Left lung (tissue), 10 donors: ENCODE results near the gene C6. TPM values are rescaled to one million over a fixed set of nuclear protein-coding genes. Genes with fewer than 3 reads are reported as not detected.
"Not testable (repeated sequence)": the region's sequence is repeated elsewhere in the genome, so short reads cannot be mapped to it uniquely, and the experiment has no call there.

ENCODE experiments used
- ATAC-seq: fragments of 200-7000 bp; cut with Tn5 transposase; one replicate; pipeline ENCODE4 v1.9.1; 2020; ENCODE audit warnings: moderate library complexity
- DNase-seq, 4 donors: peaks; one replicate each; pipeline ENCODE4 v3.0.0-alpha.2; 2013 to 2020
- H3K27ac ChIP-seq, 2 donors: fragments of 200-600 bp; sonication (generic) in 1 of 2; one replicate each; pipeline versions ENCODE4 v1.5.0 to v1.8.0; 2020 to 2021
- H3K27me3 ChIP-seq, 2 donors: fragments of 200-600 bp; sonication (generic) in 1 of 2; one replicate each; pipeline versions ENCODE4 v1.5.0 to v1.8.0; 2020 to 2021
- H3K36me3 ChIP-seq, 2 donors: fragments of 200-600 bp; sonication (generic) in 1 of 2; one replicate each; pipeline versions ENCODE4 v1.5.0 to v1.8.0; 2020 to 2021
- H3K4me1 ChIP-seq, 2 donors: fragments of 200-600 bp; one replicate each; pipeline ENCODE4 v1.8.0; 2021
- H3K4me3 ChIP-seq, 2 donors: fragments of 200-600 bp; sonication (generic) in 1 of 2; one replicate each; pipeline versions ENCODE4 v1.5.0 to v1.8.0; 2020 to 2021; ENCODE audit warnings: mild to moderate bottlenecking in 1 of 2
- H3K9me3 ChIP-seq, 2 donors: fragments of 200-600 bp; sonication (generic) in 1 of 2; one replicate each; pipeline versions ENCODE4 v1.5.0 to v1.8.0; 2020 to 2021
- intact Hi-C, 2 donors: fragments of 100-400 bp; cut with DNase I; formaldehyde crosslinking; loops; one replicate each; pipeline versions ENCODE4 v1.11.2 to v1.14.2; 2022
- polyA plus RNA-seq, 6 donors: library from polyadenylated mRNA; unstranded; fragments of 120-200 nt; gene quantifications; one replicate each; pipeline ENCODE4 v1.2.1, GENCODE V29; 2013; ENCODE audit not compliant: insufficient read length in 6 of 6
- total RNA-seq, 2 donors: library from RNA; stranded (reverse); fragmentation: NEBNext Ultra II Directional; extraction: Animal tissue kit (Norgen Biotek cat#: 25700); gene quantifications; one replicate each; pipeline ENCODE4 v1.2.1, GENCODE V29; 2021
- TF ChIP-seq, protein P1 (sequence below), 2 donors: fragments of 200-600 bp; sonication (generic) in 1 of 2; IDR thresholded peaks; one replicate each; pipeline versions ENCODE4 v1.5.0 to v1.8.0; 2021; ENCODE audit warnings: antibody characterized with exemption in 2 of 2
- donor health status: DM: no; HTN: yes; CAD: no.
- donor health status: DM: no; HTN: no; CAD: no.

The C6 gene
- total and polyA plus RNA-seq, 8 donors = 0.46 to 6.1 (median 2.8) TPM

DNA sequence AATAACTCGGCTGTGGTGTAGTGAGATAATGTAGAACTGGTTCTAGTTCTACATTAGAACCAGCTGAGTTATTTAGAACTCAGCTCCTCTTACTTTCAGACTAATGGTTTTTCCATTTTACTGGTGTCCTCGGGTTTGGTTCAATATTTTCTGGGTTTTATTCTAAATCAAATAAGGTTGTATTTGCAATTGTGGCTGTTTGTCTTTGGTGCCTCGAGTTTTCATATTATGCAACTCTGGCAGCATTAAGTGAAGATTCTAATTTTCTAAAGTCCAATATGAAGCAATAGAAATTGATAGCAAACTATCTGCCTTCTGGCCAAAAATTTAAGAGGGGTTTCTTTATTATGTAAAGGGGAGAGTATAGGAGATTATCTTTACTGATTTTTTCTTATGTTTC is 19.0 kb downstream of the C6 start:
- Histone ChIP-seq H3K36me3 (no peaks in the 10 kb centered on the region), H3K27ac (peak overlapping the region; percentile 16 to 40), H3K27me3 (no peaks in the 10 kb centered on the region), H3K4me3 (no peak overlapping the region), H3K4me1 (no peaks in the 10 kb centered on the region), H3K9me3 (no peaks in the 10 kb centered on the region)
- no peak for DNase-seq
- intact Hi-C loops = no loop called here
- TF ChIP-seq, protein P1, sequence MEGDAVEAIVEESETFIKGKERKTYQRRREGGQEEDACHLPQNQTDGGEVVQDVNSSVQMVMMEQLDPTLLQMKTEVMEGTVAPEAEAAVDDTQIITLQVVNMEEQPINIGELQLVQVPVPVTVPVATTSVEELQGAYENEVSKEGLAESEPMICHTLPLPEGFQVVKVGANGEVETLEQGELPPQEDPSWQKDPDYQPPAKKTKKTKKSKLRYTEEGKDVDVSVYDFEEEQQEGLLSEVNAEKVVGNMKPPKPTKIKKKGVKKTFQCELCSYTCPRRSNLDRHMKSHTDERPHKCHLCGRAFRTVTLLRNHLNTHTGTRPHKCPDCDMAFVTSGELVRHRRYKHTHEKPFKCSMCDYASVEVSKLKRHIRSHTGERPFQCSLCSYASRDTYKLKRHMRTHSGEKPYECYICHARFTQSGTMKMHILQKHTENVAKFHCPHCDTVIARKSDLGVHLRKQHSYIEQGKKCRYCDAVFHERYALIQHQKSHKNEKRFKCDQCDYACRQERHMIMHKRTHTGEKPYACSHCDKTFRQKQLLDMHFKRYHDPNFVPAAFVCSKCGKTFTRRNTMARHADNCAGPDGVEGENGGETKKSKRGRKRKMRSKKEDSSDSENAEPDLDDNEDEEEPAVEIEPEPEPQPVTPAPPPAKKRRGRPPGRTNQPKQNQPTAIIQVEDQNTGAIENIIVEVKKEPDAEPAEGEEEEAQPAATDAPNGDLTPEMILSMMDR (IDR thresholded peaks at IDR 0.05) = no peak
- ATAC-seq = no peak

DNA sequence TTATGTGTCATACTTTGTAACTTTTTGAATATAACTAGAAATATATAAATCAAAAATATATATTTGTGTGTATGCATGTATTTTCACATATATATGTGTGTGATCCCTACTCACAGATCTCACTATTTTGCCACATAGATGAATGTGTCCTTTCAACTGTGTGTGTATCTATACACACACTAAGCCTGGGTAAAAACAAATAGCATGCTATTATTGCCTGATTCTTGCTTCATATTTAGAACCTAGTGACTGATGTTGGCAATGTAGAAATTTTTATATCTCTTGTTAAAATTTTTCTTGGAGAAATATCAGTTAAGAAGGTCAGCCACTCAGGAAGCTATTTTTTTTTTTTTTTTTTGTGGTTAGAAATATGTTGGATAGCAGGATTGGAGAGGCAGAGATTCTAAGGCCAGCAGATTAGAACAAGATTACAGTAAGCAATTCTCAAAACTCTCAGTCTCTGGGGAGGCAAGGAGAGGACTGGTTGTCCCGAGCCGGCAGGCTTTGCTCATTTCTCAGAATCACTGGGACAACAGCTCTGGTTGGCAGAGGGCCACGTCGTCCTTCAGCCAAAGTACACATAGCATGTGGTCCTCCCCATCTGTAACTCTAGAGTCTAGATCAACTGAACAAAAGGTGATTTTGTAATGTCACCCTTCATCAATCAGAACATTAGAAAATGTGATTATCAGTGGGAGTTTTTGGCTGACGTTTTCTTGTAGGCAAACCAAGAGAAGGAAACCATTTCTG is 19.7 kb downstream of the C6 start:
- Histone ChIP-seq H3K27ac (peak overlapping the region; percentile 40 to 67), H3K36me3 (no peaks in the 10 kb centered on the region), H3K4me3 (no peak overlapping the region), H3K9me3 (no peaks in the 10 kb centered on the region), H3K27me3 (no peaks in the 10 kb centered on the region), H3K4me1 (no peaks in the 10 kb centered on the region)
- ATAC-seq (peak; percentile 94), DNase-seq (peak; percentile 46 to 91 (median 85))
- intact Hi-C loops = no loop called here
- TF ChIP-seq, protein P1 (IDR thresholded peaks at IDR 0.05) = no peak

DNA sequence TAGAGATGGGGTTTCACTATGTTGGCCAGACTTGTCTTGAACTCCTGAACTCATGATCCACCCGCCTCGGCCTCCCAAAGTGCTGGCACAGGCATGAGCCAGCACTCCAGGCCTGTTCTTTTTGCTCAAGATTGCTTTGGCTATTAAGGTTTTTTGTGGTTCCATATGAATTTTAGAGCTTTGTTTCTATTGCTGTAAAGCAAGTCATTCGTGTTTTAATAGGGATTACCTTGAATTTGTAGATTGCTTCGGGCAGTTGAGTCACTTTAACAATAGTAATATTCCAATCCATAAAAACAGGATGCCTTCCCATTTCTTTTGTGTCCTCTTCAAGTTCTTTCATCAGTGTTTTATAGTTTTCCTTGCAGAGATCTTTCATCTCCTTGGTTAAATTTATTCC is 22.1 kb downstream of the C6 start:
- no peaks in the 10 kb centered on the region for H3K36me3 ChIP-seq
- H3K27ac ChIP-seq = no peak overlapping the region
- H3K27me3 ChIP-seq = no peaks in the 10 kb centered on the region
- H3K4me3 ChIP-seq = no peak overlapping the region
- H3K4me1 ChIP-seq = no peaks in the 10 kb centered on the region
- intact Hi-C loops = no loop called here
- TF ChIP-seq, protein P1 (IDR thresholded peaks at IDR 0.05) = no peak
- no peak for DNase-seq
- no peak for ATAC-seq
- H3K9me3 ChIP-seq = no peaks in the 10 kb centered on the region

DNA sequence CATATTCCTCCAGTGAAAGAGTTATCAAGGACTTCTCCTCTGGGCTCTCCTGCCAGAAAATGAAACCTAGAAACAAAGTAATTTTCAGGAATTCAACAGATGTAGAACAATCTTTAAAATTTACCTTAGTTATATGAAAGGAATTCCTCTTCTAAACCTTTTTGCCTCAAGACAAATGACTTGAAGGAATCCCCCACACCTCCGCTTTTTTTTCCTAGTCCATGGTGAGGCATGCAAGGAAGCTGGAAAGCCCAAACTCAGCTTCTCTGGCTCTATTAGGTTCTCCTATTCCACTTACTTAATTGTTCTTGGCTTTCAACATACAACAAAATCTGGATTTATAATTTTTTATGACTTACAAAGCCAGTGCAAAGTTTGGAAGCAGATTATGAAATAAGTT is 27.2 kb downstream of the C6 start:
- TF ChIP-seq, protein P1 (IDR thresholded peaks at IDR 0.05) = no peak
- ATAC-seq (no peak), DNase-seq (no peak)
- intact Hi-C loops = no loop called here
- Histone ChIP-seq H3K27ac (no peak overlapping the region), H3K36me3 (no peaks in the 10 kb centered on the region), H3K27me3 (no peaks in the 10 kb centered on the region), H3K9me3 (no peaks in the 10 kb centered on the region), H3K4me3 (no peak overlapping the region), H3K4me1 (no peaks in the 10 kb centered on the region)

DNA sequence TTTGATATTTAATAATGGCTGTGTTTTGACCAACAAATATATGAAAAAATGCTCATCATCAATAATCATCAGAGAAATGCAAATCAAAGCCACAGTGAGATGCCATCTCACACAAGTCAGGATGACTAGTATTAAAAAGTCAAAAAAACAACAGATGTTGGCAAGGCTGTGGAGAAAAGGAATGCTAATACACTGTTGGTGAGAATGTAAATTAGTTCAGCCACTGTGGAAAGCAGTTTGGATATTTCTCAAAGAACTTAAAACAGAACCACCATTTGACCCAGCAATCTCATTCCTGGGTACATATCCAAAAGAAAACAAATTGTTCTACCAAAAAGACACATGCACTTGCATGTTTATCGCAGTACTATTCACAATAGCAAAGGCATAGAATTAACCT is 30.0 kb downstream of the C6 start:
- H3K27me3 ChIP-seq, ATAC-seq, H3K9me3 ChIP-seq, H3K27ac ChIP-seq, H3K36me3 ChIP-seq, H3K4me3 ChIP-seq, intact Hi-C loops, DNase-seq, H3K4me1 ChIP-seq: not testable (repeated sequence)

DNA sequence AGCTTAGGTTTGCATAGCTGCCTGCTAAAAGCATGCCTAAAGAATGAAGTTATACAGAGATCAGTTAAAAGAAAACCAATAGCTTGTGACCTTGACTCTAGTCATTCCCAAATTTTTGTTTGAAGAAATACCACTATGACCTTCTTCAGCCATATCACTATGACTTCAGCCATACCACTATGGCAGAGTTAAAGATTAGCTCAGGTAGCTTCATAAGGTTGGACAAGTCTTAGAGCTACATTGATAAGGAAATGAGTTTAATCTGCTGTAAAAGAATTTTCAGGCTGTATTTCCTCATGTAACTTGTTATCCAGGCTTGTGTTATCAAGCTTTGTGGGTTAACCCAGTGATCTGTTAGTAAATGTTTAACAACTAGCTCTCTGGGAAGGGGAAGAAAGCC is 30.7 kb downstream of the C6 start:
- ATAC-seq (no peak), DNase-seq (no peak)
- Histone ChIP-seq H3K4me1 (no peaks in the 10 kb centered on the region), H3K4me3 (no peak overlapping the region), H3K36me3 (no peaks in the 10 kb centered on the region), H3K27me3 (no peaks in the 10 kb centered on the region), H3K9me3 (no peaks in the 10 kb centered on the region), H3K27ac (no peak overlapping the region)
- intact Hi-C loops = no loop called here
- TF ChIP-seq, protein P1 (IDR thresholded peaks at IDR 0.05) = no peak
